CD4-positive, alpha-beta T cell treated with Interleukin-6 for 4 hours (primary cell): ENCODE data around the gene PLAGL2.

Experiments used
- DNase-seq: peaks from one replicate; pipeline ENCODE4 v3.0.0-alpha.2; 2020; ENCODE audit warnings: mixed read lengths

The PLAGL2 gene

DNA sequence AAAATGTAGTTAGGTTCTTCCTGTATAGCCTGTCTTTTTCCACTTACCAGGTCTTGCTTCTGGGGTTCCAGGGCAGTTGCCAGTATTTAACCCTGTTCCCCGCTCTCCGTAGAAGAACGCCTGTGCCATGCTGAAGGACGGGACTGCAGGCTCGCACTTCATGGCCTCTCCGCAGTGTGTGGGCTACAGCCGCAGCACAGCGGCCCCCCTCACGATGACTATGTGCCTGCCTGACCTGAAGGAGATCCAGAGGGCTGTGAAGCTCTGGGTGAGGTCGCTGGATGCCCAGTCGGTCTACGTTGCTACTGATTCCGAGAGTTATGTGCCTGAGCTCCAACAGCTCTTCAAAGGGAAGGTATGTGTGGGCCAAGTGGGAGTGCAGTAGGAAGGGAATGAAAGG, 23.2 kb upstream of the PLAGL2 start:
- DNase-seq: no peak

DNA sequence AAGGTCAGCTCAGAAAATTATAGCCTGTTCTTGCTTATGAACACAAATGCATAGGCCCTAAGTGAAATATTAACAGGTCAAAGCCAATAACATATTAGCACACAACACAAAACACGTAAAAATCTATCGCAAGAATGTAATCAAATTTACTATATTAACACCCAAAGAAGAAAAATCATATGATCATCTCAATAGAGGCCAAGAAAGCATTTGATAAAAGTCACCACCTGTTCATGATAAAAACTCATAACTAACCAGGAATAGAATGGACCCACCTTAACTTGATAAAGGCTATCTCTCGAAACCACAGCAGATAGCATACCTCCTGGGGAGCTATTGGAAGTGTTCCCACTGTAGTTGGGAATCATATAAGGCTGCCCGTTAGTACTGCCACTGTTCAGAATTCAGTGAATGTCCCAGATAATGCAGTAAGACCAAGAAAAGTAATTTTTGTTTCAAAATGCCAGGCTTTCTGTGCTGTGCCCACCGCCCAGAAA, 21.8 kb upstream of the PLAGL2 start:
- no peak for DNase-seq

DNA sequence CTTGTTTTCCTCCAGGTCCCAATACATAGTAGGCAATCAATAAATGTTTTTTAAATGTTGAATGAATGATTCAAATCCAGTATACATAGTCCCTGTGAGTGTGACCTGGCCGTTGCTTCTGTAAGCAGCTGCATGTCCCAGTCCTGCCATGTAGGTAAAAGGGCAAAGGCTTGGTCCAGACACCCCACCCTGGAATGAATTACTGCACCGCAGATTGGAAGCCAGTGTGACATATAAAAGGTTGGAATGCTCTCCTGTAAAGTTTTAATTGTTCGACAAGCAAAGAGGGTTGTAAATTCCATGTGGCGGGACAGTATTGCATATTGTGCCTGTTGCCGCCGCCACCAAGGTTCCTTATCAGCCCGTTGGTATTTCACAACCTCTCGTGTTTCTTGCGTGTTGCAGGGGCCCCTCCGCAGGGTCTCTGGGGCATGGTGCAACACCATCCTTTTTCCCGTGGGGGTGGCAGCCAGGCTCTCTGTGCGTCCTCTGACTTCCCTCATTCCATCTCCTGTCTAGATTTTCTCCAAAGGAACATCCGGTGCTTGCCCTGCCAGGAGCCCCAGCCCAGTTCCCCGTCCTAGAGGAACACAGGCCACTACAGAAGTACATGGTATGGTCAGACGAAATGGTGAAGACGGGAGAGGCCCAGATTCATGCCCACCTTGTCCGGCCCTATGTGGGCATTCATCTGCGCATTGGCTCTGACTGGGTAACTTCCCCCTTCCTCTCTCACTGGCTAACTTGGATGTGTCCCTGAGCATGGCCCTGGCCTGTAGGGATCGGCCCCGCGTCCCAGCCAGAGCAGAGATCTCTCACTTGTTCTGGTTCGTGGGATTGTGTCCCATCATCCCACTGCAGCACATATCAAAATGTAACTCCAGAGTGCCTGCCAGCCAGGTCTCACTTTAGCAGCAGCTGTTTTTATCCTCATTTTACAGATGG, 20.5 kb upstream of the PLAGL2 start:
- no peak for DNase-seq

DNA sequence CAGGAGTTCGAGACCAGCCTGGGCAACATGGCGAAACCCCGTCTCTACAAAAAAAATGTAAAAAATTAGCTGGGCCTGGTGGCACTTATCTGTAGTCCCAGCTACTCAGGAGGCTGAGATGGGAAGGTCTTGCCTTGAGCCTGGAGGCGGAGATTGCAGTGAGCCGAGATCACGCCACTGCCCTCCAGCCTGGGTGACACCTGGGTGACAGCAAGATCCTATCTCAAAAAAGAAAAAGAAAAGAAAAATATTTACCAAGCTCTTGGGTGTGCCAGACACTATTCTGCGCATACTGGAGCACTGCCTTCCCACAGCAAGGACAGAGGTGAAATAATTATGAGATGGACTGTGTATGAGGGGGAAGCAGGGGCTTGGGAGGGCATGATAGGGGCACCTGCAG, 19.8 kb upstream of the PLAGL2 start:
- no peak for DNase-seq

DNA sequence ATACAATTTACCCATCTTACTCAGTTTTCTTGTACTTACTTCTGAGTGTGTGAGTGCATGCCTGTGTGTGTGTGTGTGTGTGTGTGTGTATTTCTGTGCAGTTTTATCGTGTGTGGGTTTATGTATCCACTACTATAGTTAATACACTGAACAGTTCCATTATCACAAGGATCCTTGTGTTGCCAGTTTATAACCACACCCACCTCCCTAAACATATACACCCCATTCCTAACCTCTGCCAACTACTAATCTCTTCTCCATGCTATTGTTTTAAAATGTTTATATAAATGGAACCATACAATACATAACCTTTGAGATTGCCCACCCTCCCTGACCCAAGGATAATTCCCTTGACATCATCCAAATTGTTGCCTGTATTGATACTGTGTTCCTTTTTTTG, 18.8 kb upstream of the PLAGL2 start:
- no peak for DNase-seq

DNA sequence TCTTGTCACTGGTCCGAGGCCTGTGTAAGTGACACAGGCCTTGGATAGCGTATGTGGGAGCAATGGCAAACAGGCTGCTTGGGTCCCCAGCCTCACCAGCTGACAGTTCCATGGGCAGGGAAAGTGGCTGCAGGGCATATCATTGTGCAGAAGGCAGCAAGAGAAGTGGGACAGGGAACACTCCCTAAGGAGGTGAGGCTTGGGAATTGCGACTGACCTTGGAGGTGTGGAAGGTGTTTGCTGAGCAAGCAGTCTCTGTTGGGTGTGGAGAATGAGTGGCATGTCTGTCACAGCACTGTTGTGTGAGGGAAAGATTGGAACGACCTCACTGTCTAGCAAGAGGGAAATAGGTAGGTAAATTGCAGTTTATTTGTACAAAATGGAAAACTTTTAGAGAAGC, 16.9 kb upstream of the PLAGL2 start:
- DNase-seq: no peak

DNA sequence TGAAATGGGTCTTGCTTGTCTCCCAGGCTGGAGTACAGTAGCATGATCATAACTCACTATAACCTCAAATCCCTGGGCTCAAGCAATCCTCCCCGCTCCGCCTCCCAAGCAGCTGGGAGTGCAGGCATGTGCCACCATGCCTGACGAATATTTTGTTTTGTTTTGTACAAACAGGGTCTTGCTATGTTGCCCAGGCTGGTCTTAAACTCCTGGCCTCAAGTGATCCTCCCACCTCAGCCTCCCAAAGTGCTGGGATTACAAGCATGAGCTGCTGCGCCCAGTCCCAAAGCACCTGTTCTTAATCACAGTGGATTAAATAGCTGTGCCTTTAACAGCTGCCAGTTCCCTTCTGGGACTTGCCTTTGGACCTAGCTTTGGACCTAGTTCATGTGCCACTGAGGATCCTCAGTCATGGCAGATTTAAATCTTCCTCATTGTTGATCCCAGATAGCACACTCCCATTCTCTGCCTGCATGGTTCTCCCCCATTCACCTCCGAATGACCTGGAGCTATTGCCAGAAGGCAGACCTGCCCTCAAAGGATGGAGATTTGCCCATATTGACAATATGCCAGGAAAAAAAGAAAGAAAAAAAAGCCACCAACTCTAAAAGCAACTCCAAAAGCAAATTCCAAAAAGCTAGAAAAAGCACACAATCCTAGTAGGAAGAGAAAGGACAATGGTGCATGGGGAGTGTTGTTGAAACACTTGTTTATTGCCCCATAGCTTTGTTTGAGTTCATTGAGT, 10.8 kb upstream of the PLAGL2 start:
- DNase-seq: no peak

DNA sequence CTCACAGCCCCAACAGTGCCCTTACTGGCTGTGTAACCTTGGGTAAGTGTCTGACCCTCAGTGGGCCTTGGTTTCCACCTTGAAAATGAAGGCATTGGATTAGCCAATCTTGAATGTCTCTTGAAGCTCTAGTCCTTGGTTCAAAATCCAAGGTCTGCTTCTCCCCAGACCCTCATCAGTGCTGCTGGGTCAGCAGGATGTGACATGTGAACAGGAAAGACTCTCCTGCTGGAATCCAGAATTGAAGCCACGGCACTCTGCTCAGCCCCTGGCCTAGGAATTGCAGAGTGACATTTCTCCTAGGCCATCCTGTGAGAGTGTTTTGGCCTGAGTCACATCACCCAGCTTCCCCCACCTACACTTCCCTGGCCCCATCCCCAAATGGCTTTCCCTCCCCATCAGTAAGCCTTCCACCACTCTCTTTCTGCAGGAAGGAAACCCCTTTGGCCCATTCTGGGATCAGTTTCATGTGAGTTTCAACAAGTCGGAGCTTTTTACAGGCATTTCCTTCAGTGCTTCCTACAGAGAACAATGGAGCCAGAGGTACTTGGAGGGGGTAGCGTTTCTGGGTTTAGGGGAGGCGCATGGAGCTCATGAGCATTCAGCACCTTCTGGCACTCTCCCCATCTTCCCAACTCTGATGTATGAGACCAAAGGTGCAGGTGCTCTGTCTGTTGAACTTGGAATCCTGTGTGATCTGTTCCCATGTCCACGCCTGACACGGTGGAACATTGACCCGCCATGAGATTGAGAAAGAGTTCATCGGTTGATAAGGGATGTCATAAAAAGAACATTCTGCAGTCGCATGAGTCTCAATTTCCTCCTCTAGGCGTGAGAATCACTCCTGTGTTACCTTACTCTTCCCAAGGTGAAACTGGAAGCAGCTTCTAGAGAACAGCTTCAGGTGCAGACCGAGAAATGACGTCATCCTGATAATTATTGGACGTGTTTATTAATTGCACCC, 8.9 kb upstream of the PLAGL2 start:
- DNase-seq: no peak

DNA sequence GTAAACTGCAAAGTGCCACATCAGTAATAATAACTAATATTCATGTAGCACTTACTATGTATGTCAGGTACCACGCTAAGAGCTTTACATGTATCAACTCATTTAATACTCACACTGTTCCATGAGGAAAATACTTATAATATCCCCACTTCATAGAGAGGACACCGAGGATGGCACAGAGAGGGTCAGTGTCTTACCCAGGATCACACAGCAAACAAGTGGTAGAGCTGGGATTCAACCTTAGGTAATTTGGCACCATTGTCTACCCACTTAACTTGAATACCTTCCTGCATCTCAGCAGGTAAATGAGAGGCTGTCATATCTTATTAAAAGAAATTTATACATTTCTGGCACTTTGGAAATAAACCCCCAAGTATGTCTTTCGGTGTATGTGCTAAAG, 8.2 kb upstream of the PLAGL2 start:
- no peak for DNase-seq

DNA sequence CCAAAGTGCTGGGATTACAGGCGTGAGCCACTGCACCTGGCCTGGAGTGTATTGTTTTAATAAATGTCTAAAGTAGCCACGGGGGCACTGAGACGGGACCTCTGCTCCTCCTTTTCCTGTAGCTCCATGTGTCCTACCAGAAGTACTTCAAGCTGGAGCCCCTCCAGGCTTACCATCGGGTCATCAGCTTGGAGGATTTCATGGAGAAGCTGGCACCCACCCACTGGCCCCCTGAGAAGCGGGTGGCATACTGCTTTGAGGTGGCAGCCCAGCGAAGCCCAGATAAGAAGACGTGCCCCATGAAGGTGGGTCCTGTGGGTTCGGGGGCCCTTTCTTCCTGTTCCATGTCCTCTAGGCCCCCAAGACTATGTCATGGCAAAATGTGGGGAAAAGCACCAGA, 7.6 kb upstream of the PLAGL2 start:
- no peak for DNase-seq

DNA sequence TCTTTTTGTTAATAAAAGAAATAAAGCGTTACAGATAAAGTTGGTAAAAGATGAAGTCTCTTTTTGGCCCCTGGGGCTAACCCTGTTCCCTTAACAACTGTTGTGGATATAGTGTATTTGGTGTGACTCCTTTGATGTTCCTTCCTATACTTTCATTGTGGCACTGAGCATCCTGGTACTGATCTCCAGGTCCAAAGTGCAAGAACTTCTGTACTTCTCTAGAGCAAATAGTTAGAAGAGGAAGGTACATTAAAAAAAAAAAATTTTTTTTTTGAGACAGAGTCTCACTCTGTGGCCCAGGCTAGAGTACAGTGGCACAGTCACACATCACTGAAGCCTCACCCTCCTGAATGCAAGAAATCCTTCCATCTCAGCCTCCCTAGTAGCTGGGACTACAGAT, 6.3 kb upstream of the PLAGL2 start:
- no peak for DNase-seq

DNA sequence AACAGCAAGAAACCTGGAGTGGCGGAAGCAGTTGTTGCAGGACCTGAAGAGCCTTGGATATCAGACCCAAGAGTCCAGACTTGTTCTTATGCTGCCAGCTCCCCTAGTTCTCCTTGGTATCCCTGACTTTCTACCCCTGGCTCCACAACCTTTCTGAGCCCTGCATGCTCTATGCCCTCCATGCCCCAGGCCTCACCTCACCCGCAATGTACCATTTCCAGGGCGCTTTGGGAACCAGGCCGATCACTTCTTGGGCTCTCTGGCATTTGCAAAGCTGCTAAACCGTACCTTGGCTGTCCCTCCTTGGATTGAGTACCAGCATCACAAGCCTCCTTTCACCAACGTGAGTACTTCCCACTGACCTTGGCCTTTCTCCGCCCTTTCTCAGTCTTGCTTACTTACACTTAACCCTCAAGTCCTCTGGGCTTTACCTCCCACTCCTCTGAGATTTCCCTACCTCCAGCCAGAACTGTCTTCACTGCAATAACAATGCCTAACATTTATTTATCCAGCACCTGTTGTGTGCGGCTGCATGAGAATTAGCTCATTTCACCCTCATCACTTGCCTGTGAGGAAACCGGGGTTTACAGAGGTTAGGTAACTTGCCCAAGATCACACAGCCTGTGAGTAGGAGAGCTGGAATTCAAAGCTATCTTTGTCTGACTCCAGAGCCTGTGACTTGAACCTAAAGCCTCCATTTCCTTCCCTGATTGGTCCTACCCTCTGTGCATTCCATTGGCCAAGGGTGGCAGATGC, 2.5 kb upstream of the PLAGL2 start:
- no peak for DNase-seq

DNA sequence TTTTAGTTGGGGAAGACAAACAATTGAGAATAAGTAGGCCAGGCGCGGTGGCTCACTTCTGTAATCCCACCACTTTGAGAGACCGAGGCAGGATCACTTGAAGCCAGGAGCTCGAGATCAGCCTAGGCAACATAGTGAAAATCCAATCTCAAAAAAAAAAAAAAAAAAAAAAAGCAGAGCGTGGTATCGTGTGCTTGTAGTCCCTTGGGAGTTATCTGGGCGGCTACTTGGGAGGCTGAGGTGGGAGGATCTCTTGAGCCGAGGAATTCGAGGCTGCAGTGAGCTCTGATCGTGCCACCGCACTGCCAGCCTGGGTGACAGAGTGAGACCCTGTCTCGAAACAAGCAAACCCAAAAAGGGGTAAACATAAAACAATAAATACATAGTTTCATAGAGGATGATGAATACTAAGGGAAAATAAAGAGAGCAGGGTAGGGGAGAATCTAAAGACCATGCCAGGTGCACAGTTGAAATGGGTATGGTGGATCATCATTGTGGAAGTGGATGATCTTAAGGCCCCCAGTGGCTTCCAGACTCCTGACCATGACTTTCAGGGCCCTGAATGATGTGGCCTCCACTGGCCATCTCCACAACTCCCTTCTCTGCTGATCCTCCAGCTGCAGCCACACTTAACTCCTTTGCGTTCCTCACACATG, 1.1 kb upstream of the PLAGL2 start:
- no peak for DNase-seq

DNA sequence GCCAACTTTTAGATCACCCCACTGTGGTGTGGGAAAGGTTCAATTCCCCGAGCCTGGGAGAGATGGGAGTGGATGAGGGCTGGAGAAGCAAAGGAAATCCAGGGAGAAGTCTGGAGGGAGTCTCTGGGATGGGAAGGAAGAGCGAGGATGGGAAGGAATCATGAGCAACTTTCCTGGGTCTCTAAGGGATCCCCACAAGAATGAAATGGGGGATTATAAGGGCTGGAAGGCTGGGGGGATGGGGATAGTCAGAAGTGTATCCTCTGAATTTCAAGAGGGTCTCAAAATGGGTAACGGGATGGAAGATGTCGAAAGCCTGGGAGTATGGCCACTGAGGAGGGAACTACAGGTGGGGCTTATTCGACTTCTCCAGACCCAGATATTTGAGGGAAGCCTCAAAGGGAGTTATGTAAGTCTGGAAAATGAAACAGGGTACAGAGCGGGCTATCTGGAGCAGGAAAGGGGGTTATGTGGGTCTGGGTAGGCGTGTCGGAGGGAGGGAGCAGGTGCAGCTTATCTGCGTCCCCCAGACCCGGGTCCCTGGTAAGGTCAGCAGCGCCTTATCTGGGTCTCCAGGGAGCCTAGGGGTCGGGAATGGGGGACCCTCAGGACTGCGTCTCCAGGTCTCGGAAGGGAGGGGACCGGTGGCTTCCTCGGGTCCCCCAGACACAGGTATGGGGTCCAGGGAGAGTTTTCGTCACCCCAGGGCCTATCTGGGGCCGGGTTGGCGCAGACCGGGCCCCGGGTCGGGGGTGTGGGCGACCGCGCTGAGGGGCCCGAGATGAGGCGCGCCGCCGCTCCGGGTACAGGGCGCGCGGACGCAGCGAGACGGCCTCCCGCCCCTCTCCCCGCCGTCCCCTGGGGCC, 550 bp downstream of the PLAGL2 start:
- peak; percentile 10 for DNase-seq

DNA sequence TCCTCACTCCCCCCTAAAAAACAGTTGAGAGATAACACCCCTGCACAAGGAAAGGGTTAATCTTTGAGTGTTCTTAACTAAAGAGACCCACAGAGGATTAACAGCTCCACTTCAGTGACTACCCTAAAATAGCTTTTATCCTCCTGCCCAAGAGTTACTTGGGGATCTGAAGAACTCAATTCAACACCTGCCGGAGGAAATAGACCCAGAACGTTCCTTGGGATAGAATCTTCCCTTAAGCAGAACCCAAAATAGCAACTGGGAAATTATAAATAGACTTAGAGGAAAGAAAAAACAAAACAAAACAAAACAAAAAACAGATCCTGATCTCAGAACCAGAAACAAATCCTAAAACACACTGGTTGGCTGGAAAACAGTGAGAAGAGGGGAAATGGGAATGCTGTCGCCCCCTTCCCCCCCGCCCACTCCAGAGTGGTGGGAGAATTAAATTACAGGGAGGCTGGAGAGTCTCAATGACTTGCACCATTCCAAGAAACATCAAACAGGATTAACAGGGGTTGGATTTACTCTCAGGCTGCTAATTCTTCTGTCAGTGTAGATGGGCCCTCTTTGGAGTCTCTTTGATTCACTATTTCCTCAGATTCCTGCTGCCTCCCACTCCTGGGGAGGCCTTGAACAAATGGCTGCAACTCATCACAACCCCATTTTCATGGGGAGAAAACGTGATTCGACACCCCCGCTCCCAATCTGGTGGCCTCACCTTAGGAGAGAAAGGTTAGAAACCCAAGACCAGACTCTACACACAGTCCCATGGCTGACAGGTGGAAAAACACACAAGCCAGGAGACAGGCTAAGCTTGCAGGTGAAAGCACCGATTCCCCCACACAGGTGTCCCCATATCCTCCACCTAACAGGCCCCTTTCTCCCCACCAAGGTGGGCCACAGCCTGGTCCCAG, 1.4 kb downstream of the PLAGL2 start:
- no peak for DNase-seq

DNA sequence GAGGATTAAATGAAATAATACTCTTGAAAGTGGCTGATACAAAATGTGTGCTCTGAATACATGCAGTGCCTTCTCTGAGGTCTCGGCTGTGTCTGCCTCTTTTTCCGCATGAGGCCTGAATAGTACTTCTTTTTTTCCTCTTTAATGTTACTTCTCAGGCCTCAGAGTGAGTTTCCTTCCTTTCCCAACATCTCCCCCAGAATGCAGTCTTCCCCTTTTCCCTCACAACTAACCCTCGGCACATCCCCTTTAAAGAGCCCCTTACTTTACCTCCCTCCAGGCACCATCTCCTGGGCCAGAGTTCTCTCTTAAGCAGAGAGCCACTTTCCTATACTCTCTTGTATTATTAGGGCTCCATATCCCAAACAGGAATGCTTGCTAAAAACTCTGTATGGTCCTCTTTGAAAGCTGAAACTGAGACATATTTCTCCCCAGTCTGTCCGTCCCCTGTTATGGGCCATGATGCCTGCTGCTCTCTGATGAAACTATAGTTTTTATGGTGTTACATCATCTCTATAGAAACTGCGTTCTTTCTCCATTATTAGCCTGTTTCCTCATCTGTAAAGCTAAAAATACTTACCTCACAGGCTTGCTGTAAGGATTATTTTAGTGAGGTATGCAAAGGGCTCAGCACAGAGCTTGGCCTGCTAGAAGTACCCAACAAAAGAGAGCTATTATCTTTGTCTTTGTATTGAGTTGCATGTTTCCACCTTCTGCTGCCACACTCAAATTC, 2.3 kb downstream of the PLAGL2 start:
- DNase-seq: no peak

DNA sequence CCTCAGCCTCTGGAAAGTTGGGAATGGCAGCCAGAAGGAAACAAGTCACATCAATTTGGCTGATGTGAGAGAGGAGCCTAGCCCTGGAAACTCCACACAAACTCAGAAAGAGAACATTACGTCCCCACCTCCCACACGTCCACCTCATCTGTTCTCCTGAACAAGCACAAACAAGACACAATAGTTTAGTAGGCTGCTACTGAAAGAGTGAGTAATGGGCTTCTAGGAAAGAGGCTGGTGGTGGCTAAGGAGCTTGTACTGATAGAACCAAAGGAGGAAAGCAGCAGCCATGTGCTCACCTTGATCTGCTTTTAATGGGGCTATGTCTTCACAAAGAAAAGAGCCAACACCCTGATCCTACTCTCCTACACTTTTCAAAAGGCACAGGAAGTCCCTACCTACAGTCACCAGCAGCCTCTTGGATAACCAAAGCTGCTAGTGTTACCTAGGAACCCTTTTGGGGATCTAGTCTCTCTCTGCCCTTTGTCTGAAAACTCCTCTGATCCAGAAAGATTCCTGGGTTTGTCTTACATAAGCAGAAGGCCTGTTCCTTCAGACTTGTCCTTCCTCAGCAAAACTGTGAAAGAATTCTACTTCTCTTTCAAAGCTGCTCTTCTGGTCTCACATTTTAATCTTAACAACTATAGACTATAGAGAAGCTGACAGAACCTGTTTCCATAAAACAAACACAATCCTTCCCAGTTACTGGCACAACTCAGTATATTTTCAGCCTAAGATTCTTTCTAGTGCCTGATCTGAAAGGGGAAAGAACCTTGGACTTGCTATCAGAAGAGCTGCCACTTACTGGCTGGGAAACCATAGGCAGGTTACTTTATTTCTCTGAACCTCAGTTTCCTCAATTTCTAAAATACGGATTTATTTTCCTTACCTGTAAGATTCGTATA, 3.1 kb downstream of the PLAGL2 start:
- DNase-seq: no peak
